Cardiac fibroblast (primary cell): ENCODE data around the gene ACOXL.
"Not testable (repeated sequence)": the region's sequence is repeated elsewhere in the genome, so short reads cannot be mapped to it uniquely, and the experiment has no call there.

Source experiments
- DNase-seq, 2 donors: peaks; one replicate each; pipeline versions ENCODE4 v3.0.0 to v3.0.0-alpha.2; 2010; ENCODE audit warnings: low read depth in 2 of 2
- H3K4me3 ChIP-seq, 2 donors: replicated peaks in 1 of 2; 1 replicate in 1 of 2; 2 replicates in 1 of 2; pipeline ENCODE4 v1.5.1; 2011; ENCODE audit warnings: low read depth in 2 of 2, low read length in 2 of 2, mild to moderate bottlenecking in 2 of 2, moderate library complexity in 1 of 2
- TF ChIP-seq, protein P1 (sequence below): IDR thresholded peaks from one replicate; pipeline ENCODE4 v1.5.1; 2011; ENCODE audit warnings: low read depth, mild to moderate bottlenecking, low read length, inconsistent platforms

Gene ACOXL

DNA sequence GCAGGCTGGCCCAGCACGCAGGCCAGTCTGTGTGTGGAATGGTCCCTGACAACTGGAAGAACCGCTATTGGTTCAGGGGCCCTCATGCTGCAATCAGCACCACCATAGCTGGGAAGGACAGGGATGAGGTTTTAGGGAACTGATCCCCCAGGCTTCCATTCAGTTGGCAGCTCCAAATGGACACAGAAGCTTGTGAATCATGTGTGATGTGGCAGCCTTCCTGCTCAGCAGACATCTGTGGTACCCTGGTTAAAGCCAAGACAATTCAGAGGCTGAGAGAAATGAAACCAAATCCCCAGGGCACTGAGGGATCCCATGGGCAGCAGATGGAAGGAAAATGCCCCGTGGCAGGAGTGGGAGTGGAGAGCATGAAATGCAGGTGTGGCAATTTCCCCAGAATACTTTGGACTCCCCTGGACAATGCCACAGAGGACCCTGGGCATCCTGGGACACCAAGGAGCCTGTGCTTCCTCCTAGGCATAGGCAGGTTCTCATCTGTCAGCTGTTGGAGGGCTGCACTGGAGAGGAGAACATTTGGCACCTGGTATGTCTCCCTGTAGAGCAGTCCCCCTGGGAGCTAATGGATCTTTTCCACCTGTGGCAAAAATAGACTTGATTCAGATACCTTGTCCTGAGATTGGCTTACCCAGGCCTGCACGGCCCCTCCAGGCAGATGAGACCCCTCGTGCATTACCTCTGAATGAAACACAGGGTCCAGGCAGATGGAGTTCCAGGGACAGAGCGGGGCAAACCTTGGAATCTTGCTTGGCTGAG lies 226.2 kb downstream of the ACOXL start:
- TF ChIP-seq, protein P1, sequence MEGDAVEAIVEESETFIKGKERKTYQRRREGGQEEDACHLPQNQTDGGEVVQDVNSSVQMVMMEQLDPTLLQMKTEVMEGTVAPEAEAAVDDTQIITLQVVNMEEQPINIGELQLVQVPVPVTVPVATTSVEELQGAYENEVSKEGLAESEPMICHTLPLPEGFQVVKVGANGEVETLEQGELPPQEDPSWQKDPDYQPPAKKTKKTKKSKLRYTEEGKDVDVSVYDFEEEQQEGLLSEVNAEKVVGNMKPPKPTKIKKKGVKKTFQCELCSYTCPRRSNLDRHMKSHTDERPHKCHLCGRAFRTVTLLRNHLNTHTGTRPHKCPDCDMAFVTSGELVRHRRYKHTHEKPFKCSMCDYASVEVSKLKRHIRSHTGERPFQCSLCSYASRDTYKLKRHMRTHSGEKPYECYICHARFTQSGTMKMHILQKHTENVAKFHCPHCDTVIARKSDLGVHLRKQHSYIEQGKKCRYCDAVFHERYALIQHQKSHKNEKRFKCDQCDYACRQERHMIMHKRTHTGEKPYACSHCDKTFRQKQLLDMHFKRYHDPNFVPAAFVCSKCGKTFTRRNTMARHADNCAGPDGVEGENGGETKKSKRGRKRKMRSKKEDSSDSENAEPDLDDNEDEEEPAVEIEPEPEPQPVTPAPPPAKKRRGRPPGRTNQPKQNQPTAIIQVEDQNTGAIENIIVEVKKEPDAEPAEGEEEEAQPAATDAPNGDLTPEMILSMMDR: no peak
- H3K4me3 ChIP-seq: no peak overlapping the region
- no peak for DNase-seq

DNA sequence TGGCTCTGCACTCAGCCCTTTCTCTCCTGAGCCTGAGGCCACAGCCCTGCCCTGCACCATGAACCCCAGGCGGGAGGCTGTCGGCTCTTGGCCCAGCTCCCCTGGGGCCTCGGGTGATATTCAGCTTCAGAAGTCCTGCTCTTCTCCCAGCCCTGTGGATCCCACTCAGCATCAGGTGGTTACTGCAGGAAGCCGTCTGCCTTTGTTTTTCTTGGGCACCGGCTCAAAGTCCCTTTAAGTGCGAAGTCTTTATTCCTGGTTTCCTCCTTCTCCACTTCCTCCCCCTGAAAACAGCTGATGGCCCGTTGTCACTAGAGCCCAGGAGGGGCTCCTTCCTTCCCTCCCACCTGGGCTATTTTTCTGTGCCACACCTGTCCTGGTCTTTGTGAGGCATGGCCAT lies 226.8 kb downstream of the ACOXL start:
- DNase-seq: no peak
- TF ChIP-seq, protein P1: no peak
- H3K4me3 ChIP-seq: no peak overlapping the region

DNA sequence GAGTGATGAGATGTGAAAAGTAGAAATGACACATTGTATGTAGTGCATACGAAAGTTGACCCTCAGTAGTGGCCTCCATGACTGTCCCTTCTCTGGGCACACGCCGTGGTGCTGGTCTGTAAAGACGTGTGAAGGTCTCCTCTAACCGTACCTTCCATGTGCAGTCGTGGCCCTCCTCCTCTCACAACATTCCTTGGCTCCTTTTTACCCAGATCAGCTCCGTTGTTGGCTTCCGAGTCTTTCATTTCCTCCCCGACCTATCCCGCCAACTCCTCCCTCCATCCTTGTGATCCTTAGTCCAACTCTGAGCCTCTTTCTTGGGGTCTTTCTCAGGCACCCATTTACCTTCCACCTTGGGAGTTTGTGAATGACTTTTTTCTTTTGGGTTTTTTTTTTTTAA lies 227.9 kb downstream of the ACOXL start:
- H3K4me3 ChIP-seq: no peak overlapping the region
- TF ChIP-seq, protein P1: no peak
- DNase-seq: no peak

DNA sequence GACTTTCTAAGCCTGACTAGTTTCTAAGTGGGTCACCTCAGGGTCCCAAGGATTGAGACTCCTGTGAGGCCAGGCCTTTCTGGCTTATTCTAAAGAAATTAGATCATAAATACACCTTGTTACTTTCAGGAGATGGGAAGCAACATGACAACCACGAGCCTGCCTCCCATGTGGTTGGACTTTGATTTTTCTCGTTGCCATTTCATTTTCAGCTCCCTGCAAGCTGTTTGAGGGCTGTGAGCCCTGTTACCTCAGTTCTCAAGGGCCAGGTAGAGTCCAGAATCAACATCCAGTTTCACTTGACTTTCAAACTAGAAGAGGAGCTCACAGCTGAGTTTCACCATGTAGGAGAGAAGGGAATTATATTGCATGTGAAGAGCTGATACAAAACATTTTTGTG lies 228.6 kb downstream of the ACOXL start:
- TF ChIP-seq, protein P1: no peak
- no peak for DNase-seq
- no peak overlapping the region for H3K4me3 ChIP-seq

DNA sequence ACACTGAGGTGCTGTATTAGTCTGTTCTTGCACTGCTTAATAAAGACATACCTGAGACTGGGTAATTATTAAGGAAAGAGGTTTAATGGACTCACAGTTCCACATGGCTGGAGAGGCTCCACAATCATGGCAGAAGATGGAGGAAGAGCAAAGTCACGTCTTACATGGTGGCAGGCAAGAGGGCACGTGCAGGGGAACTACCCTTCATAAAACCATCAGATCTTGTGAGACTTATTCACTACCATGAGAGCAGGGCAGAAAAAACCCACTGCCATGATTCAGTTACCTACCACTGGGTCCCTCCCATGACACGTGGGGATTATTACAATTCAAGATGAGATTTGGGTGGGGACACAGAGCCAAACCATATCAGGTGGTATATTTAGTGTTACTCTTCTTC lies 229.3 kb downstream of the ACOXL start:
- not testable (repeated sequence) for H3K4me3 ChIP-seq, DNase-seq

DNA sequence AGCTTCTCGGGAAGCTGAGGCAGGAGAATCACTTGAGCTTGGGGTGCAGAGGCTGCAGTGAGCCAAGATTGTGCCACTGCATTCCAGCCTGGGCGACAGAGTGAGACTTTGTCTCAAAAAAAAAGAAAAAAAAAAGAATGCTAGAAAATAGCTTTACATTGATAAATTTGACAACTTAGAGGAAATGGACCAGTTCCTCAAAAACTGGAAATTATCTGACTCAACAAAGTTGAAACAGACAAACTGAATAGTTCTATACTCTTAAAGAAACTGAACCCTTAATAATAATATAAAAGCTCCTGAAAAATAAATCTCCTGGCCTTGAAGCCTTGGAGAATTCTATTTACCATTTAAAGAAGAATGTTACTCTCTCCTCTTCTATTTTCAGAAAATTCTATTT lies 237.3 kb downstream of the ACOXL start:
- no peak for DNase-seq
- TF ChIP-seq, protein P1: no peak
- no peak overlapping the region for H3K4me3 ChIP-seq

DNA sequence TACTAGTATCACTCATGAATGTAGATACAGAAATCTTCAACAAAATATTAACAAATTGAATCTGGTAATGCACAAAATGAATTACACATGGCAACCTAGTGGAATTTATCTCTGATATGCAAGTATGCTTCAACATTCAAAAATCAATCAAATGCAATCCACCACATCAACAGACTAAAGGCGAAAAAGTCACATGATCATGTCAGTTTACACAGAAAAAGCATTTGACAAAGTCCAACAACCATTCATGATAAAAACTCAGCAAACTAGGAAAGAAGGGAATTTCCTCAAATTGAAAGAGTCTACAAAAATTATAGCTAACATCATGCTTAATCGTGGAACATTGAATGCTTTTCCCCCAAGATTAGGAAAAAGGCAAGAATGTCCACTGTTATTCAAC lies 237.8 kb downstream of the ACOXL start:
- TF ChIP-seq, protein P1: no peak
- DNase-seq: no peak
- H3K4me3 ChIP-seq: no peak overlapping the region
